Measurements from ENCODE around the gene BRME1.

Gene BRME1

DNA sequence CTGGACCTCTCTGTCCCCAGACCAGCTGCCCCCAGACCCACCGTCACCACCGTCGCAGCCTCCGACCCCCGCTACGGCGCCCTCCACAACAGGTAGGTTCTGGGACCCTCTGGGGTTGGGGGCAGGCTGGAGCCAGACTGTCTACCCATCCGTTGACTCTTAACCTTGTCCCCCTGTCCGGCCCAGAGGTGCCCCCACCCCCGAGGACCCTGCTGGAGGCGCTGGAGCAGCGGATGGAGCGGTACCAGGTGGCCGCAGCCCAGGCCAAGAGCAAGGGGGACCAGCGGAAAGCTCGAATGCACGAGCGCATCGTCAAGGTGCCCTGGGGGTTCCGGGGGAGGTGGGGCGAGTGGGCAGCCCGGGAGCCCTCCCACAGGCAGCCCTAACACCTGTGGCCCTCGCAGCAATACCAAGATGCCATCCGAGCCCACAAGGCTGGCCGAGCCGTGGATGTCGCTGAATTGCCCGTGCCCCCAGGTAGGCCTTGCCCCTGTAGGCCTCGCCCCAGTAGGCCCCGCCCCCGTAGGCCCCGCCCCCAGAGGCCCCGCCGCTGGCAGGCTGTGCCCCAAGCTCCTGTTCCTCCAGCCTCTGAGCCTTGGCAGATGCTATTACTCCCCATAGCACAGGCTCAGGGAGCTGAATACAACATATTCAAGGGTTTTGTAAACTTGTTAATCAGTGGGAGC lies 13.0 kb upstream of the BRME1 start:
- DNase-seq (ENCODE audit: low read depth), result no peak
- H3K4me3 ChIP-seq (ENCODE audit: low read depth, low read length), result no peak overlapping the region
- TF ChIP-seq, protein P1, sequence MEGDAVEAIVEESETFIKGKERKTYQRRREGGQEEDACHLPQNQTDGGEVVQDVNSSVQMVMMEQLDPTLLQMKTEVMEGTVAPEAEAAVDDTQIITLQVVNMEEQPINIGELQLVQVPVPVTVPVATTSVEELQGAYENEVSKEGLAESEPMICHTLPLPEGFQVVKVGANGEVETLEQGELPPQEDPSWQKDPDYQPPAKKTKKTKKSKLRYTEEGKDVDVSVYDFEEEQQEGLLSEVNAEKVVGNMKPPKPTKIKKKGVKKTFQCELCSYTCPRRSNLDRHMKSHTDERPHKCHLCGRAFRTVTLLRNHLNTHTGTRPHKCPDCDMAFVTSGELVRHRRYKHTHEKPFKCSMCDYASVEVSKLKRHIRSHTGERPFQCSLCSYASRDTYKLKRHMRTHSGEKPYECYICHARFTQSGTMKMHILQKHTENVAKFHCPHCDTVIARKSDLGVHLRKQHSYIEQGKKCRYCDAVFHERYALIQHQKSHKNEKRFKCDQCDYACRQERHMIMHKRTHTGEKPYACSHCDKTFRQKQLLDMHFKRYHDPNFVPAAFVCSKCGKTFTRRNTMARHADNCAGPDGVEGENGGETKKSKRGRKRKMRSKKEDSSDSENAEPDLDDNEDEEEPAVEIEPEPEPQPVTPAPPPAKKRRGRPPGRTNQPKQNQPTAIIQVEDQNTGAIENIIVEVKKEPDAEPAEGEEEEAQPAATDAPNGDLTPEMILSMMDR (IDR thresholded peaks at IDR 0.05; ENCODE audit: low read depth, low read length, missing control alignments), result no peak
- in situ Hi-C loops (cut with HindIII; ENCODE audit: low sequenced_read_pairs), result no loop called here

DNA sequence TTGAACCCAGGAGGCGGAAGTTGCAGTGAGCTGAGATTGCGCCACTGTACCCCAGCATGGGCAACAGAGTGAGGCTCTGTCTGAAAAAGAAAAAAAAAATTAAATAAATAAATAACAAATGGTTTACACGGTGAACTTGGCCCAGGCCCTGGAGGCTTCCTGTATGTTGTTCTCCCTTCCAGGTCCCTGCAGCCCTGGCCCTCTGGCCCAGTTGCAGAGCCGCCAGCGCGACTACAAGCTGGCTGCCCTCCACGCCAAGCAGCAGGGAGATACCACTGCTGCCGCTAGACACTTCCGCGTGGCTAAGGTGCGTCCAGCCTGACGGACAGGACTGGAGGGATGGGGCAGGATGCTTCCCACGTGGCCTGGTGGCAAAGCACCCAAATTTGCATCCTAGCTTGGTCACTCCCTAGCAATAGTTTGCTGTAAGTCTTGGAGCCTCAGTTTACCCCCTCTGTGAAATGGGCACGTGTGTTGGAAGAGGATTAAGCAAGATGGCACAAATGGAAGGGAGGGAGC lies 12.0 kb upstream of the BRME1 start:
- no peak for DNase-seq (ENCODE audit: low read depth)
- in situ Hi-C loops (cut with HindIII; ENCODE audit: low sequenced_read_pairs), result no loop called here
- no peak overlapping the region for H3K4me3 ChIP-seq (ENCODE audit: low read depth, low read length)
- TF ChIP-seq, protein P1 (IDR thresholded peaks at IDR 0.05; ENCODE audit: low read depth, low read length, missing control alignments), result no peak

DNA sequence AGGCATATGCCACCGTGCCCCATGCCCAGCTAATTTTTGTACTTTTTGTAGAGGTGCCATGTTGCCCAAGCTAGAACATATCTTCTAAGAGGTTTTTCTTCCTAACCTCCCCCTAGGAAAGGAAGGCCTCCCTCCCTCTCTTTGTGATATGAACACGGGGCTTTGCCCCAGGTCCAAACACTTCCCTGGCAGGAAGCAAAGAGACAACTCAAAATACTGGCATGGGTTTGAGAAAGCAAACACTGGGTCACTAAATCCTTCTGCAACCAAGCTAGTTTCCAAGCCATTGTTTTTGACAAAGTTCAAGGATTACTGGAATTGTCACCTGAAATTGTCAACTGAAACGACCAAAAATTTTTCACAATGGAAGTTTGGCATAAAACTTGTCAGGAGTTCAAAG lies 8.9 kb upstream of the BRME1 start:
- in situ Hi-C loops (cut with HindIII; ENCODE audit: low sequenced_read_pairs), result no loop called here
- TF ChIP-seq, protein P1 (IDR thresholded peaks at IDR 0.05; ENCODE audit: low read depth, low read length, missing control alignments), result no peak
- no peak overlapping the region for H3K4me3 ChIP-seq (ENCODE audit: low read depth, low read length)
- DNase-seq (ENCODE audit: low read depth), result no peak

DNA sequence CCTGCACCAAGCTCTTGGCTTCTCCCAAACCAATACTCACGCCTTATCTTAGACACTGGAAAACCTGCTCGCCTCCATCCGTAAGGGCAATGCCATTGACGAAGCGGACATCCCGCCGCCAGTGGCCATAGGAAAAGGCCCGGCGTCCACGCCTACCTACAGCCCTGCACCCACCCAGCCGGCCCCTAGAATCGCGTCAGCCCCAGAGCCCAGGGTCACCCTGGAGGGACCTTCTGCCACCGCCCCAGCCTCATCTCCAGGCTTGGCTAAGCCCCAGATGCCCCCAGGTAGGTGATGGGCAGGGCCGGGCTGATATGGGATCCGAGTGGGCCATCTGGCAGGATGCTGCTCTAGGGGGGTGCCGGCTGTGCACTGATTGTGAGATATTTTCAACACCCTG lies 7.4 kb upstream of the BRME1 start:
- no peak overlapping the region for H3K4me3 ChIP-seq (ENCODE audit: low read depth, low read length)
- in situ Hi-C loops (cut with HindIII; ENCODE audit: low sequenced_read_pairs), result no loop called here
- DNase-seq (ENCODE audit: low read depth), result no peak
- TF ChIP-seq, protein P1 (IDR thresholded peaks at IDR 0.05; ENCODE audit: low read depth, low read length, missing control alignments), result no peak

DNA sequence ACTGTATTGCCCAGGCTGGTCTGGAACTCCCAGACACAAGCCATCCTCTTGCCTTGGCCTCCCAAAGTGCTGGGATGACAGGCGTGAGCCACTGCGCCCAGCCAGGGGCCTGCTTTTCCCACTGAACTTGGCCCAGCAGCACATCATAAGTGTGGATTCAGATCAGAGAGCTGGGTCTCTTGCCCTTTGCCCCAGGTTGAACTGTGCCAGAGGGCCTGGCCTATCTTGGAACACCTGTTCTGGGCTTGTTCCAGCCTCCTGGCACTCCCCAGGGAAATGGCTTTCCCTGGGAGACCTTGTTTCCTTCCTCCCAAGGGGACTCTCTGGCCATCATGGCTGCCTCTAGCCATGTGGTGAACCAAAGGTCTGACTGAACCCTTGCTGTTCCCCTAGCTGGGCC lies 3.5 kb upstream of the BRME1 start:
- no peak overlapping the region for H3K4me3 ChIP-seq (ENCODE audit: low read depth, low read length)
- no peak for DNase-seq (ENCODE audit: low read depth)
- TF ChIP-seq, protein P1 (IDR thresholded peaks at IDR 0.05; ENCODE audit: low read depth, low read length, missing control alignments), result no peak
- in situ Hi-C loops (cut with HindIII; ENCODE audit: low sequenced_read_pairs), result no loop called here

DNA sequence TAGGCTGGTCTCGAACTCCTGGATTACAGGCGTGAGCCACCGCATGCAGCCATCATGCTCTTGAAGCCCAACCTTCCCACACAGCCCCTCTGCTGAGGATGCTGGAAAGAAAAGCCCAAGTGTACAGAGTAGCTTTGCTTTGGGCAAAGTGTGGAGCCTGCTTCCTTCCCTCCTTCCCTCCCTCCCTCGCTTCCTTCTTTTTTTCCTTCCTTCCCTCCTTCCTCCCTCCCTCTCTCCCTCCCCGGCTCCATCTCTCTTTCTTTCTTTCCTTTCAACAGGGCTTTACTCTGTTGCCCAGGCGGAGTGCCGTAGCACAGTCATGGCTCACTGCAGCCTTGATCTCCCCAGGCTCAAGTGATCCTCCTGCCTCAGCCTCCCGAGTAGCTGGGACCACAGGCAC lies 2.8 kb upstream of the BRME1 start:
- no peak overlapping the region for H3K4me3 ChIP-seq (ENCODE audit: low read depth, low read length)
- DNase-seq (ENCODE audit: low read depth), result no peak
- in situ Hi-C loops (cut with HindIII; ENCODE audit: low sequenced_read_pairs), result no loop called here
- TF ChIP-seq, protein P1 (IDR thresholded peaks at IDR 0.05; ENCODE audit: low read depth, low read length, missing control alignments), result no peak
